Hepatocyte (in vitro differentiated cells): Measurements from ENCODE around the gene SART1. TPM values are rescaled to one million over a fixed set of nuclear protein-coding genes. Genes with fewer than 3 reads are reported as not detected.

Source experiments
- DNase-seq: peaks from one replicate; pipeline ENCODE4 v3.0.0-alpha.2; 2016; ENCODE audit warnings: low spot score
- H2AFZ ChIP-seq: fragments of 200-600 bp; sonication (generic); 2 replicates; pipeline ENCODE4 v1.6.0; 2016; ENCODE audit warnings: antibody characterized with exemption, mild to moderate bottlenecking
- H3K27ac ChIP-seq: fragments of 200-600 bp; sonication (generic); 2 replicates; pipeline ENCODE4 v1.5.1; 2016; ENCODE audit warnings: mild to moderate bottlenecking
- H3K27me3 ChIP-seq: fragments of 200-600 bp; sonication (generic); 2 replicates; pipeline ENCODE4 v1.6.1; 2016
- H3K36me3 ChIP-seq: fragments of 200-600 bp; sonication (generic); replicated peaks from 2 replicates; pipeline ENCODE4 v1.5.1; 2016; ENCODE audit warnings: low read depth; ENCODE audit not compliant: insufficient read depth
- H3K4me1 ChIP-seq: fragments of 200-600 bp; sonication (generic); 2 replicates; pipeline ENCODE4 v1.5.1; 2016; ENCODE audit warnings: mild to moderate bottlenecking, moderate library complexity; ENCODE audit not compliant: insufficient read depth
- H3K4me2 ChIP-seq: fragments of 200-600 bp; sonication (generic); 2 replicates; pipeline ENCODE4 v1.6.0; 2016
- H3K4me3 ChIP-seq: fragments of 200-600 bp; sonication (generic); 2 replicates; pipeline ENCODE4 v1.5.1; 2016; ENCODE audit warnings: mild to moderate bottlenecking
- H3K79me2 ChIP-seq: fragments of 200-600 bp; sonication (generic); 2 replicates; pipeline ENCODE4 v1.6.0; 2017; ENCODE audit warnings: mild to moderate bottlenecking
- H3K9me2 ChIP-seq: fragments of 200-600 bp; sonication (generic); replicated peaks from 2 replicates; pipeline ENCODE4 v1.6.0; 2017; ENCODE audit warnings: mild to moderate bottlenecking; ENCODE audit not compliant: insufficient read depth
- H3K9me3 ChIP-seq: fragments of 200-600 bp; sonication (generic); 2 replicates; pipeline ENCODE4 v1.5.1; 2016; ENCODE audit warnings: low read depth, mild to moderate bottlenecking
- H4K20me1 ChIP-seq: fragments of 200-600 bp; sonication (generic); 2 replicates; pipeline ENCODE4 v1.6.0; 2016; ENCODE audit warnings: mild to moderate bottlenecking; ENCODE audit not compliant: insufficient read depth, poor library complexity, severe bottlenecking
- CTCF ChIP-seq: fragments of 200-600 bp; sonication (generic); IDR thresholded peaks from 2 replicates; pipeline ENCODE4 v1.5.1; 2016; ENCODE audit warnings: antibody characterized with exemption, mild to moderate bottlenecking; ENCODE audit not compliant: poor library complexity
- EZH2 ChIP-seq: fragments of 200-600 bp; sonication (generic); IDR thresholded peaks from 2 replicates; pipeline ENCODE4 v1.6.1; 2016; ENCODE audit warnings: antibody characterized with exemption, mild to moderate bottlenecking, borderline replicate concordance
- EZH2phosphoT487 ChIP-seq: fragments of 200-600 bp; sonication (generic); IDR thresholded peaks from one replicate; pipeline ENCODE4 v1.6.1; 2018; ENCODE audit warnings: antibody characterized with exemption, mild to moderate bottlenecking, low read depth, moderate library complexity; ENCODE audit not compliant: unreplicated experiment, severe bottlenecking
- WGBS: methylation state at CpG from one replicate; pipeline ENCODE4 v1.1.6; 2016; ENCODE audit warnings: low lambda C conversion rate; ENCODE audit errors: missing lambda C conversion rate; 5-methylcytosine and 5-hydroxymethylcytosine counted together
- polyA plus RNA-seq: library from polyadenylated mRNA; unstranded; fragments of >200 nt; fragmentation: Nextera tagmentation; extraction: Ambion mirVana; gene quantifications from 2 replicates; pipeline ENCODE4 v1.2.1, GENCODE V29; 2016
- total RNA-seq: library from RNA; depleted of rRNA; stranded (reverse); fragments of >200 nt; gene quantifications from 2 replicates; pipeline ENCODE4 v1.2.3, GENCODE V29; 2014

The SART1 gene
- total and polyA plus RNA-seq, 2 experiments from 2014 or later: 32.5 to 34.1 TPM

GRCh38 chr11:65953471-65953870 is 8.1 kb upstream of the SART1 start:
- H3K27me3 ChIP-seq: no peaks in the 10 kb centered on the region
- H3K36me3 ChIP-seq: no peaks in the 10 kb centered on the region
- peaks cover 4% of the 10 kb centered on the region for H3K4me1 ChIP-seq
- H3K79me2 ChIP-seq: no peaks in the 10 kb centered on the region
- DNase-seq: no peak
- TF ChIP-seq CTCF (no peak), EZH2phosphoT487 (no peak), EZH2 (no peak)
- no peak overlapping the region for H2AFZ ChIP-seq
- H3K27ac ChIP-seq: no peak overlapping the region
- no peaks in the 10 kb centered on the region for H3K9me3 ChIP-seq
- no peaks in the 10 kb centered on the region for H4K20me1 ChIP-seq
- no peak overlapping the region for H3K4me2 ChIP-seq
- H3K4me3 ChIP-seq: no peak overlapping the region
- WGBS: 86% methylated on average over 19 of the region's 20 CpGs
- no peaks in the 10 kb centered on the region for H3K9me2 ChIP-seq

GRCh38 chr11:65954771-65955170 is 6.8 kb upstream of the SART1 start:
- Histone ChIP-seq H3K36me3 (no peaks in the 10 kb centered on the region), H3K4me3 (no peak overlapping the region)

GRCh38 chr11:65958291-65958690 is 3.2 kb upstream of the SART1 start:
- Histone ChIP-seq H3K4me3 (no peak overlapping the region), H3K4me2 (no peak overlapping the region), H3K27me3 (no peaks in the 10 kb centered on the region), H3K9me2 (no peaks in the 10 kb centered on the region), H3K79me2 (peaks cover 17% of the 10 kb centered on the region), H3K9me3 (no peaks in the 10 kb centered on the region), H2AFZ (no peak overlapping the region), H3K4me1 (peaks cover 10% of the 10 kb centered on the region), H3K27ac (no peak overlapping the region), H3K36me3 (no peaks in the 10 kb centered on the region), H4K20me1 (peaks cover 3% of the 10 kb centered on the region)
- 75% methylated on average over 4 of the region's 4 CpGs for whole genome bisulfite sequencing
- TF ChIP-seq EZH2: no peak
- no peak for TF ChIP-seq EZH2phosphoT487
- TF ChIP-seq CTCF: no peak
- DNase-seq: no peak

More at GRCh38 chr11:65954771-65955170, 6.8 kb upstream of the SART1 start:
- Histone ChIP-seq H3K9me3 (no peaks in the 10 kb centered on the region), H4K20me1 (no peaks in the 10 kb centered on the region), H3K4me2 (no peak overlapping the region), H2AFZ (no peak overlapping the region), H3K27me3 (no peaks in the 10 kb centered on the region), H3K9me2 (no peaks in the 10 kb centered on the region), H3K79me2 (no peaks in the 10 kb centered on the region), H3K4me1 (peaks cover 4% of the 10 kb centered on the region), H3K27ac (no peak overlapping the region)
- TF ChIP-seq EZH2phosphoT487 (no peak), CTCF (no peak), EZH2 (no peak)
- DNase-seq: no peak
- WGBS: 78% methylated on average over 8 of the region's 8 CpGs
